ENCODE data around the gene U2AF1. TPM values are rescaled to one million over a fixed set of nuclear protein-coding genes. Genes with fewer than 3 reads are reported as not detected.
"Not testable (repeated sequence)": the region's sequence is repeated elsewhere in the genome, so short reads cannot be mapped to it uniquely, and the experiment has no call there.

The U2AF1 gene
- total and polyA plus RNA-seq, 9 of the 15 experiments (the other 6 are each of a cell fraction or from before 2014, with no cell fraction given), result 27.2 to 213 (median 60.1) TPM

GRCh38 chr21:43062955-43063664 is 44.3 kb downstream of the U2AF1 start:
- 50% methylated on average over 1 of the region's 28 CpGs for WGBS (ENCODE audit: insufficient coverage, low coverage, missing lambda C conversion rate)
- H3K4me3 ChIP-seq; H3K27ac ChIP-seq (ENCODE audit: extremely low read depth, low read depth, low read length); H3K9me3 ChIP-seq (replicated peaks; ENCODE audit: control insufficient read depth, insufficient read depth, low read depth, low read length); CTCF ChIA-PET (ENCODE audit: low intra/inter-chr PET ratio); in situ Hi-C loops (cut with MboI); H3K27me3 ChIP-seq (ENCODE audit: control insufficient read depth in 2 of 2, insufficient read depth in 2 of 2, low read length in 2 of 2); intact Hi-C loops (cut with micrococcal nuclease); H3K9me1 ChIP-seq (ENCODE audit: control insufficient read depth, insufficient read depth, low read length); H3K36me3 ChIP-seq (ENCODE audit: control insufficient read depth, insufficient read depth, low read length); DNase-seq (ENCODE audit: extremely low read depth in 1 of 4, low spot score in 3 of 4); H4K20me1 ChIP-seq (replicated peaks; ENCODE audit: control insufficient read depth, insufficient read depth, low read length); H3K4me2 ChIP-seq (ENCODE audit: insufficient read depth, low read length); POLR2A ChIA-PET; FAIRE-seq; H3K9ac ChIP-seq (ENCODE audit: insufficient read depth in 1 of 2, low read depth in 2 of 2, low read length in 2 of 2); H3K4me1 ChIP-seq (replicated peaks in 1 of 2; ENCODE audit: control insufficient read depth in 2 of 2, insufficient read depth in 2 of 2, low read length in 2 of 2); H2AFZ ChIP-seq (ENCODE audit: low read depth, low read length); H3K79me2 ChIP-seq (ENCODE audit: control insufficient read depth, insufficient read depth, low read length): not testable (repeated sequence)
- ATAC-seq, result 0 out of 3 replicates have a peak, but pooled peaks have one; percentile 4
- BruUV-seq (replicated peaks), result TSS peak; percentile 14

DNA sequence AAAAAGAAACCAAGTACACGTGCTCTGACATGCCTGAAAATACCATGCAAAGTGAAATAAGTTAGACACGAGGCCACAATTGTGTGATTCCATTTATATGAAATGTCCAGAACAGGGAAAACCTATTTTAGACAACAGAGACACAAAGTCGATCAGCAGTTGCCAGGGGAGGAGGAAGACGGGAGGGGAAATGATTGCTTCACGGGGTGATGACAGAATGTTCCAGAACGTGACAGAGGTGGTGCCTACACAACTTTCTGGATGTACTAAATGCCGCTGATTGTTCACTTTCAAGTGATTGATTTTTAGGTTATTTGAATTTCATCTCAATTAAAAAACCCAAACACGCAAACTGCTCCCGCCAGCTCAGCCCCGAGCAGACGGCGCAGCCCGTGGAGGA is 54.3 kb downstream of the U2AF1 start:
- in situ Hi-C loops (cut with MboI); H3K36me3 ChIP-seq (ENCODE audit: control insufficient read depth, insufficient read depth, low read length); H3K4me2 ChIP-seq (ENCODE audit: insufficient read depth, low read length); H3K9me1 ChIP-seq (ENCODE audit: control insufficient read depth, insufficient read depth, low read length); H4K20me1 ChIP-seq (replicated peaks; ENCODE audit: control insufficient read depth, insufficient read depth, low read length); H2AFZ ChIP-seq (ENCODE audit: low read depth, low read length); intact Hi-C loops (cut with micrococcal nuclease); H3K9me3 ChIP-seq (replicated peaks; ENCODE audit: control insufficient read depth, insufficient read depth, low read depth, low read length); H3K4me3 ChIP-seq; H3K9ac ChIP-seq (ENCODE audit: insufficient read depth in 1 of 2, low read depth in 2 of 2, low read length in 2 of 2); DNase-seq (ENCODE audit: extremely low read depth in 1 of 4, low spot score in 3 of 4); H3K27ac ChIP-seq (ENCODE audit: extremely low read depth, low read depth, low read length); ATAC-seq; H3K27me3 ChIP-seq (ENCODE audit: control insufficient read depth in 2 of 2, insufficient read depth in 2 of 2, low read length in 2 of 2); H3K4me1 ChIP-seq (replicated peaks in 1 of 2; ENCODE audit: control insufficient read depth in 2 of 2, insufficient read depth in 2 of 2, low read length in 2 of 2); CTCF ChIA-PET (ENCODE audit: low intra/inter-chr PET ratio); H3K79me2 ChIP-seq (ENCODE audit: control insufficient read depth, insufficient read depth, low read length); POLR2A ChIA-PET: not testable (repeated sequence)
- FAIRE-seq, result peak; percentile 65
- no CpG with 5 or more reads among the region's 13 CpGs for WGBS (ENCODE audit: insufficient coverage, low coverage, missing lambda C conversion rate)
- TSS peak; percentile 75 for BruUV-seq (replicated peaks)

- H3K27me3 ChIP-seq (ENCODE audit: control insufficient read depth in 2 of 2, insufficient read depth in 2 of 2, low read length in 2 of 2); H4K20me1 ChIP-seq (replicated peaks; ENCODE audit: control insufficient read depth, insufficient read depth, low read length); in situ Hi-C loops (cut with MboI); FAIRE-seq; H3K79me2 ChIP-seq (ENCODE audit: control insufficient read depth, insufficient read depth, low read length); H3K9ac ChIP-seq (ENCODE audit: insufficient read depth in 1 of 2, low read depth in 2 of 2, low read length in 2 of 2); H3K9me3 ChIP-seq (replicated peaks; ENCODE audit: control insufficient read depth, insufficient read depth, low read depth, low read length); H2AFZ ChIP-seq (ENCODE audit: low read depth, low read length); H3K4me2 ChIP-seq (ENCODE audit: insufficient read depth, low read length); DNase-seq (ENCODE audit: extremely low read depth in 1 of 4, low spot score in 3 of 4); H3K4me3 ChIP-seq; H3K4me1 ChIP-seq (replicated peaks in 1 of 2; ENCODE audit: control insufficient read depth in 2 of 2, insufficient read depth in 2 of 2, low read length in 2 of 2); H3K36me3 ChIP-seq (ENCODE audit: control insufficient read depth, insufficient read depth, low read length); intact Hi-C loops (cut with micrococcal nuclease); BruUV-seq (replicated peaks); POLR2A ChIA-PET; CTCF ChIA-PET (ENCODE audit: low intra/inter-chr PET ratio); H3K27ac ChIP-seq (ENCODE audit: extremely low read depth, low read depth, low read length); H3K9me1 ChIP-seq (ENCODE audit: control insufficient read depth, insufficient read depth, low read length): not testable (repeated sequence)
- peak; percentile 30 for ATAC-seq
- WGBS (ENCODE audit: insufficient coverage, low coverage, missing lambda C conversion rate), result 45% methylated on average over 15 of the region's 21 CpGs
These were observed 61.2 kb downstream of the U2AF1 start for GRCh38 chr21:43045876-43046821.
